OCI-LY1 (cell line): ENCODE results near the gene KIZ.
A peak's percentile ranks its signal among the peaks of the same experiment; 100 is the strongest.

ENCODE experiments used
- EZH2 ChIP-seq: fragments of 200-600 bp; sonication (generic), shearing (Covaris generic); IDR thresholded peaks from 2 replicates; pipeline ENCODE4 v1.8.0; 2017; ENCODE audit warnings: borderline replicate concordance, mixed run types, mild to moderate bottlenecking, antibody characterized with exemption, low read length, moderate library complexity, mixed read lengths
- TF ChIP-seq, protein P1 (sequence below): fragments of 200-600 bp; sonication (generic), shearing (Covaris generic); IDR thresholded peaks from 2 replicates; pipeline ENCODE4 v1.5.1; 2017; ENCODE audit warnings: mild to moderate bottlenecking, antibody characterized with exemption, low read length, moderate library complexity, mixed read lengths

DNA sequence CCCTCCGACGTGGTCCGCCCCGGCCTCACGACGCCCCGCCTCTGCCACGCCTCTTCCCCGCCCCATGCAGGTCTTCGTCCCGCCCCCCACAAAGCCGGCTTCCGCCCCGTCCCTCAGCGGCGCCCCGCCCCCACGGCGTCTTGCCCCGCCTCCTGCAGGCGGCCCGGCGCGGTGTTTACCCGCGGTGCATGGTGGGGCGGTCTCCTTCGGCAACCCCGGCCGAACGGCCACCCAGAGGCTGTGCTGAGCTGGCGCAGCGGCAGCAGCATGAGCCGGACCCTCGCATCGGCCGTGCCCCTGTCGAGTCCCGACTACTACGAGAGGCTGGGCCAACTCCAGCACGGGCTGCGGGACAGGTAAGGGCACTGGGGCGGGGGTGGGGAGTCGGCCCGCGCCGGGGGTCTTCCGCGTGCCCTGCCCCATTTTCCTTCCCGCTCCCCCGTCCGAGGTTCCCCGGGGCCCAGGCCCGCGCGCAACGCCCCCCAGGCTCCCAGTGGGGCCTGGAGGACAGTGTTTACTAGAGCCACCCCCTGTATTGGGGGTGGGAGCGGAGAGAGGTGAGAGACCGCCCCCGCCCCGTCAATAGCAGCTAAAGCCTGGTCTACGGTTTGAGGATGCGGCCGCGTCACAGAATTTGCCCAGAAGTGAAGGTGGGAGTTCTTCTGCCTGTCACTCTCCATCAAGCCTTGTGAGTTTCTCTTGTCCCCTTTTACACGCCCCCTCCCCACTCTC is at the start of gene KIZ:
- TF ChIP-seq, protein P1, sequence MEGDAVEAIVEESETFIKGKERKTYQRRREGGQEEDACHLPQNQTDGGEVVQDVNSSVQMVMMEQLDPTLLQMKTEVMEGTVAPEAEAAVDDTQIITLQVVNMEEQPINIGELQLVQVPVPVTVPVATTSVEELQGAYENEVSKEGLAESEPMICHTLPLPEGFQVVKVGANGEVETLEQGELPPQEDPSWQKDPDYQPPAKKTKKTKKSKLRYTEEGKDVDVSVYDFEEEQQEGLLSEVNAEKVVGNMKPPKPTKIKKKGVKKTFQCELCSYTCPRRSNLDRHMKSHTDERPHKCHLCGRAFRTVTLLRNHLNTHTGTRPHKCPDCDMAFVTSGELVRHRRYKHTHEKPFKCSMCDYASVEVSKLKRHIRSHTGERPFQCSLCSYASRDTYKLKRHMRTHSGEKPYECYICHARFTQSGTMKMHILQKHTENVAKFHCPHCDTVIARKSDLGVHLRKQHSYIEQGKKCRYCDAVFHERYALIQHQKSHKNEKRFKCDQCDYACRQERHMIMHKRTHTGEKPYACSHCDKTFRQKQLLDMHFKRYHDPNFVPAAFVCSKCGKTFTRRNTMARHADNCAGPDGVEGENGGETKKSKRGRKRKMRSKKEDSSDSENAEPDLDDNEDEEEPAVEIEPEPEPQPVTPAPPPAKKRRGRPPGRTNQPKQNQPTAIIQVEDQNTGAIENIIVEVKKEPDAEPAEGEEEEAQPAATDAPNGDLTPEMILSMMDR = peak; percentile 21; the same call in 1 of the 2 replicates
- TF ChIP-seq EZH2 = no peak
